B cell (primary cell): ENCODE results near the gene AGTR1.

Experiments used
- CTCF ChIP-seq: fragments of 200-600 bp; IDR thresholded peaks from one replicate; pipeline ENCODE4 v1.8.0; 2022; ENCODE audit warnings: antibody characterized with exemption, mild to moderate bottlenecking
- EZH2 ChIP-seq: IDR thresholded peaks from 2 replicates; pipeline ENCODE4 v1.6.1; 2012; ENCODE audit warnings: borderline replicate concordance, low read depth, mild to moderate bottlenecking, moderate library complexity, low read length; ENCODE audit not compliant: insufficient read depth, poor library complexity, severe bottlenecking

- TF ChIP-seq CTCF (no peak), EZH2 (no peak)
Observed at GRCh38 chr3:148789906-148790305, 92.2 kb downstream of the AGTR1 start.
